ENCODE measurements around the gene ESM1.
A peak's percentile ranks its signal among the peaks of the same experiment; 100 is the strongest.

ESM1 gene

DNA sequence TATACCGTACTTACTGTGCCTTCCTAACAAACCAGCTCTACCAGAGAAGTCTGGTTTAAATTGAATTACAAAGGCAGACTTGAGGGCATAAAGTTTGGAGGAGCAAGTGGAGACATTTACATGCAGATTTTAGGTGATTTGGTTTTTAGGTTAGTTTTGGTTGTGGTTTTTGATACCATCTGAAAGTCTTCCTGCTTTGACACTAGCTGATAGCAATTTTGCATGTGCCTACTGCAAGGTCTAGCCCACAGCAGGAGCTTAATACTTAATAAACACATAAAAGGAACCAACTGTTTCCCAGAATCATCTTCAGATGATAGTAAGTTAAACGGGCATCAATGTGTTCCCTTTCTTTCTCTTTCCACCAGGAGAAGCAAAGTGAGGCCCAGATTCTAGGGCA lies 3.4 kb upstream of the ESM1 start:
- no peak overlapping the region for H3K4me3 ChIP-seq (ENCODE audit: low read length)
- DNase-seq (ENCODE audit: low read depth, low spot score) = peak; percentile 77

DNA sequence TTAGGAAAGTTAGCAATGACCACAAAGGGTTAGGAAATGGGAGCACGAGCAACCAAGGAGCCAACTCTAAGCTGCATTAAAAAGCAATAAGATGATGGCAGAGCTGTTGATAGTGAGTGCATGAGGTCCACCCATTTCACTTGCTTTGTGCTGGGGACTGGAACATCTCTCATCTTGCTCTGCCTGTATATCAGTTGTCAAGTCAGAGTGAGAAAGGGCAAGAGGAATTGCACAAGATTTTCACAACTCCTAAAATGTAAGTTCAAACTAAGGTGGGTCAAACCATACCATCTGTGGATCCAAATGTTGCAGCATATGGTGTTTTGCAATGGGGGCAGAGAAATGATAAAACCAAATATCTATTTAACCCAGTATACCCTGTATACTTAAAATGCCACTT lies 2.8 kb upstream of the ESM1 start:
- DNase-seq (ENCODE audit: low read depth, low spot score) = no peak
- no peak overlapping the region for H3K4me3 ChIP-seq (ENCODE audit: low read length)

DNA sequence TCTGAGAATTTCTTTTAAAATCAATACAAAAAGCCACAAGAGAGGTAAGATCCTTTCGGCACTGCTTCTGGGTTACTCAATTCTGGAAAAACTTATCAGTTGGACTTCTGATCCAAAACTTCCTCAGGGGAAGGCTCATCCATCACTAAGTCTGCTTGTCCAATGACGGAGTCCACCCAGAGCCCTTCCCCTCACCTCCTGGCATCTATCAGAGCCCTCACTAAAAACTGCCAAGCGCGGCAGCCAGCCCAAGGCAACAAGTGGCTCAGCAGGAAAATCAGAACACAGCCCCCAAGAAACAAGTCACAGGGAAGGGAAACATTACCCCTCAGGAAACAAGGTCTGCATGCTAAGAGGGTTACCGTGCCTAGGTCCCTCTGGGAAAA lies 869 bp upstream of the ESM1 start:
- no peak overlapping the region for H3K4me3 ChIP-seq (ENCODE audit: low read length)
- no peak for DNase-seq (ENCODE audit: low read depth, low spot score)

DNA sequence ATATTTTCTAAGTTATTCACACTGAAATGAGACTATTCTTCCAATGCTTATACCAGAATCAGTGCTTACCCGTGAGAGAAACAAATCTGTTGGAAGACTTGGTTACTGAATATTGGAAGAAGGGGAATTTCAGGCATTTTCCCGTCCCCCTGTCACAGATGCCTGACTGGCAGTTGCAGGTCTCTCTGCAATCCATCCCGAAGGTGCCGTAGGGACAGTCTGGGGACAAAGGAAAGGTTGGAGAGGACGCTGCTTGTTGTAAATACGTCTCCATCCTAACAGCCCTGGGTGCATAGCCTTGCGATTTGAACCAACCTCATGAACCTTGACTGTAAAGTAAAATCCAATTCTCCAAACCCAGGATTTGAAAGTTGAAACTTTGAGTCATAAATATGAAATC lies 3.5 kb downstream of the ESM1 start:
- no peak for DNase-seq (ENCODE audit: low read depth, low spot score)
- no peak overlapping the region for H3K4me3 ChIP-seq (ENCODE audit: low read length)

DNA sequence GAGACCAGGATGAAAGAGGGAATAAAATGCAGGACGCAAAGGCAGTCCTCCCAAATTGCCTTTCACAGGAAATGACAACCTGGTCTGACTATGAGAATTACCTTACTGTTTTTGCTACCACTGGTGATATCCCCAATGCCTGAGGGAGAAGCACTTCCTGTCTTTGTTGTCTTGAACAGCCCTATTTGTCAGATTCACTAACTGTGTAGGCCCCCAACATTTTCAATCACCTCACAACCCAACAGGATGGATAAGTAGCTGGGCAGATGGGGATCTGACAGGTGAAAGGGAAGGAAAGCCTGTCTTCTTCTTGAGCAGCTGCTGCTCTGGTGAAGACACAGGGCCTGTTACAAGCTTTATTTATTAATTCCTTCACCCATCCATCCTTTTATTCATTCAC lies 9.7 kb downstream of the ESM1 start:
- no peak overlapping the region for H3K4me3 ChIP-seq (ENCODE audit: low read length)
- no peak for DNase-seq (ENCODE audit: low read depth, low spot score)

DNA sequence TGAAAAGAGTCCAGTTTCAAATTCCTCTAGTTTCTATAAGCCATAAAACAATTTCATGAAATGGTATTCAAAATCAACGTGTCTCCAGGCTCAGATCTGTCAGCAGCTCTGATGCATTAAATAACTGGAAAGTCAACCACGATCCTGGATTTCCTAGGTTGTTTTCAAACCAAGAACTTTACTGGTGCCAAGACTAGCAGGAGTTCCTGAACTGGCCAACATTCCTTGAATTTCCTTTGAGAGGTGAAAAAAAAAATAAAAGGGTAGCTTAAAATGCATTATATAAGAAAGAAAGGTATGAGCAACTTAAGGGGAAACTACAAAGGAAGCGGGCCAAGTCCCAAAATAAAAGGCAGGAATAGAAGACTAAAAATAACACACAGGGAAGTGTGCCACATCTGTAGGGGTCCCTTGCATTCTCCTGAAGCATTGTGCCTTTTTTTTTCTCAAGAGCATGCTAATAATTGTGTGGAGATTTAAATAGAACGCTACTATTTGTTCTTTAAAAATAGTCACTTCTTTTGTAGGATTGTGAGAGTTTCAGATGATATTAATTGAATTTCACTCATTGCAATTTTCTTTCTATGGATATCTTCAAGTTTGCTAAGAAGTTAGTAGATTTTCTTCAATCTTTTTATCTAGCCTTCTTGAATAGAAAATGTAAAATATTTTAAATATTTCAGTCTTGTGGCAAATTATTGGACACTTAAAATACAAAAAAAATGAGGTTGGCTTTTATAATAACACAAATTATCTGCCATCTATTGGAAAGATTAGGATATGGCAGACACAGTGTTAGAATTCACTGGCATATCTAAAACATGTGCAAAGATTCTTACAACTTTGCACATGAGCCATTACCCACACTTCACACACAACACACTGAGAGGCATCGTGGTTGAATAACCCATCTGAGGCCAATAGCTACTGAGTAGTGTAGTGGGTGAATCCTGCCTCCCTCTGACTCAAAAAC lies 15.3 kb downstream of the ESM1 start:
- H3K4me3 ChIP-seq (ENCODE audit: low read length) = no peak overlapping the region
- DNase-seq (ENCODE audit: low read depth, low spot score) = no peak

DNA sequence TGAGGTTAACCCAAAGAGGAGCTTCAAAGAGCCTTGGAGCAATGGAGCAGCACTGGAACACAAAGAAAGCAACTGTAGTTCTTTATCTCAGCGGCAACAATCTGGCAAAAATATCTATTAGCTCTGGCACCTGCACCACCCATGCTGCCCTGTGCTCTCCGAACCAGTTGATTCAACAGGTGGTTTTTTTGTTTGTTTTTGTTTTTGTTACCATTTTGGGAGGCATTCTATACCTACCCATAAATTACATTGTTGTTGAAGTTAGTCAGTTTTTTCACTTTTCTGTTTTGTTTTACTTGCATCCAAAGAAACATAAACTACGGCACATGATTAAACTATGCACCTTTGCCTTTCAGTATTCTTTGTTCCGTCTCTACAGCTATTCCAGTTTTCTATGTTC lies 16.2 kb downstream of the ESM1 start:
- no peak overlapping the region for H3K4me3 ChIP-seq (ENCODE audit: low read length)
- no peak for DNase-seq (ENCODE audit: low read depth, low spot score)

DNA sequence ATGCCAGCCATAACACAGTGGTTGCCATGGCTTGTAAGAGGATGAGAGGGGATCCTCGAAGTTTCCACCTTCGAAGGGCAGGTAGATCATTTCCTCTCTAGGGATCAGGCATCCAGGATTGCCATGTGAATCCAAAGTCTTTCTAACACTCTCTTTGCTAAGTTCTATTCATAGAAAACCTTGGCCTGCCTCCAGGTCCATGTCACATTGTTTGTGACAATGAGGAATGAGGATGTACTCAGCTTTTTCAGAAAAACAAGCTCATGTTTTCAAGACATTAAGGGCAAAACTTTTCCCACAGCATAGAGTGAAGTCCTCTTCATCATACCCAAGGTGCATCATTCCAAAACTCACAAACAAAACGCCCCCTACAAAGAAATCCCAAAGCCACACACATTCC lies 19.6 kb downstream of the ESM1 start:
- no peak for DNase-seq (ENCODE audit: low read depth, low spot score)

DNA sequence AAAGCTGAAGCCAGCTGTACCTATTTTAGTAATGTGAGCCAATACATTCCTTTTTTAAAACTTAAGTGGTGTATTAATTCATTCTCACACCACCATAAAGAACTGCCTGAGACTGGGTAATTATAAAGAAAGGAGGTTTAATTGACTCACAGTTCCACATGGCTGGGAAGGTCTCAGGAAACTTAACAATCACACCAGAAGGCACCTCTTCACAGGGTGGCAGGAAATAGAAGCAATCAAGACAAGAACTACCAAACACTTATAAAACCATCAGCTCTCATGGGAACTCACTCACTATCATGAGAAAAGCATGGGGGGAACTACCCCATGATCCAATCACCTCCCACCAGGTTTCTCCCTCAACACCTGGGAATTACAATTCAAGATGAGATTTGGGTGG lies 21.0 kb downstream of the ESM1 start:
- no peak overlapping the region for H3K4me3 ChIP-seq (ENCODE audit: low read length)
- DNase-seq (ENCODE audit: low read depth, low spot score) = no peak

More for the DNA sequence above, 19.6 kb downstream of the ESM1 start:
- no peak overlapping the region for H3K4me3 ChIP-seq (ENCODE audit: low read length)

DNA sequence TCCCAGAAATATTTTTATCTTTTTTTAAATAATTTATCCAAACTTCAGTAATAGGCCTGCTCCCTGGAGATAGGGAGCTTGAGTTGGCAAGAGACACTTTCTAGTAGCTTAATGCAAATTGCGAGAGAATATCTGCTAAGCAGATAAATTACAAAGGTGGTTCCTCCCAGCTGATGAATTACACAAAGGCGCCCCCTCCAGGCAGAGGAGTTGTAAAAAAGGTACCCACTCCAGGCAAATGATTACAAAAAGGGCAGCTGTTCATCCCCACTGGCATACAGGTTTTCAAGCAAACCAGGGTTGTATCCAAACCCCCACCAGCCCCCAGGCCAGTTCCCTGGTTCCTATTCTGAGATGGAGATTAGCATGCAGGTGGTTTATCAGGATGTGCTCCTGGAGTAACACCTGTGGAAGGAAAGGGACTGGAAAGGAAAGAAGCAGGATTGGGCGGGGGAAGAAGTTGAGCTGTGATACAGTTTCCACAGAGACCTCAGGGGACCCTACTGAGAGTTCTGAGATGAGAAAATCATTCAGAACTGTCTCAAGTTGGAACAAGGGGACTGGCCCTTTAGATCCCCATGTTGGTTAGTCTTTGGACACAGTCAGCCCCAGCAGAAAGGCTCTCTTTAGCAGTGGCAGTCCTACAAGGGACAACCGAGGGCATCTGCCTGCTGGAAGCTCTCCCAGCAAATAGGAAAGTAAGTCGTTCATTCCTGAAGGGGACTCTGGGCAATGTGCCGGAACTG lies 25.5 kb downstream of the ESM1 start:
- no peak overlapping the region for H3K4me3 ChIP-seq (ENCODE audit: low read length)
- no peak for DNase-seq (ENCODE audit: low read depth, low spot score)

DNA sequence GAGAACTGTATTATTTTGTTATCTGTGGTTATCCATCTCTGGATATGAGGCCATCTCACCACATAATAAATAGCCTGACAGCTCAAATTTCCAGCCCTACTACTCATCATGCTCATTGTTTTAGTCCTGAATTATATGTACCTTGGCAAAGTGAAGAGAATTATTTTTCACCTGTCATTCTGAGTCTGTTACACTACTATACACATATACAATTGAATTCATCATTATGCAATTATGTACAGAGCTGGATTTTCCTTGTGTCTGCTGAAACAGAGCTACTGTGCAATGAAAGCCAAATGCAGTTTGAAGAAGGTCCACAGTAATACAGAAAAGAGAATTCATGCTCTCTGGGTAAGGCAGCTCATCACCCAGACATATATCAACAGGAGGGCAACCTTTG lies 28.5 kb downstream of the ESM1 start:
- DNase-seq (ENCODE audit: low read depth, low spot score) = no peak
- no peak overlapping the region for H3K4me3 ChIP-seq (ENCODE audit: low read length)

DNA sequence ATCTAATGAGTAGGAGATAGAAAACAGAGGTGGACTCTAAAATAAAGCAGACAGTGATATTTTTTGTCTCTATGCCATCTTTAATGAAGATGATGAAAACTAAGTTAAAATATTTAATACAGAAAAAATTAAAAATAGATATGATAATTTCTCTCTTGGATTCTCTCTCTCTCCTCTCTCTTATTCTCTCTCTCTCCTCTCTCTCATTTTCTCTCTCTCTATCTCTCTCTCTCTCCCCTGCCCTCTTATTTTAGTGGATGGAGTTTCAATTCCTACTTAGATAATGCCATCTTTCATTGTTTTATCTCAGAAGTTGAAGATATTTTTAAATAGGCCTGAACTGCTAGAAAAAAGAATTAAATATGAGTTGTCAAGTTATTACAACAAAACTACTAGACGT lies 38.2 kb downstream of the ESM1 start:
- H3K4me3 ChIP-seq (ENCODE audit: low read length) = no peak overlapping the region
- DNase-seq (ENCODE audit: low read depth, low spot score) = no peak

DNA sequence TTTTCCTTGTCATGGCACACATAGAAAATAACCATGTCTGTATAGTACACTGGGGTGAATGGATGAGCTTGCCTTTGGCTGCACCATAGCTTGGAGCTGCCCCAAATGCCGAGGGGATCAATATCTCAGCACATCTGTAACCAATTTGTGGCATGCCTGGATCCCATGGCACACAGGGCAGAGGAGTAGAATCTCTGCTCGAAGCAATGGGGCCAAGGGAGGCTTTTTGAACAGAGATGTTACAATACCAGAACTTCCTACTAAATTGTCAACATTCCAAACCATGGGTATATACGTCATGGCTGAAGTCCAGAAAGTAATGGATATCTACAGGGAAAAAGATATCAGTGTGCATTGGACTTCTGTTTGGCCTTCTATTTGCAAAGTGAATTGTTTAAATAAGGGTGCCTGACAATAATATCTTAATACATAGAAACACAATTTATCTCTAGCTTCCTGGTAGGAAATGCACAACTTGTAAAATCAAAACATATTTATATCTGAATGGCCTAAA lies 39.0 kb downstream of the ESM1 start:
- H3K4me3 ChIP-seq (ENCODE audit: low read length) = no peak overlapping the region
- DNase-seq (ENCODE audit: low read depth, low spot score) = no peak

DNA sequence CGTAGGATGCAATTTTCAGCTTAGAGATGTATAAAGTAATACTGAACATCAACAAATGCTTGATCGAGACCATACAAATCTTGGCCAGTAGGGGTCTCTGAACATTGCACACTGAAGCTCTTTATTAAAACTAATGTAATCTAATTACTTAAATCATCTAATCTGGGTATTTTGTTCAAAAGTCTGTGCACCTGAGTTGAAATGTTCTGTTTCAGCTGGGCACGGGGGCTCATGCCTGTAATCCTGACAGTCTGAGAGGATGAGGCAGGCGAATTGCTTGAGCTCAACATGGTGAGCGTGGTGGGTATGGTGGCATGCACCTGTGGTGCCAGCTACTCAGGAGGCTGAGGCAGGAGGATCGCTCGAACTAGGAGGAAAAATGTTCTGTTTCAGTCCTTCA lies 41.0 kb downstream of the ESM1 start:
- DNase-seq (ENCODE audit: low read depth, low spot score) = peak; percentile 54
- no peak overlapping the region for H3K4me3 ChIP-seq (ENCODE audit: low read length)

DNA sequence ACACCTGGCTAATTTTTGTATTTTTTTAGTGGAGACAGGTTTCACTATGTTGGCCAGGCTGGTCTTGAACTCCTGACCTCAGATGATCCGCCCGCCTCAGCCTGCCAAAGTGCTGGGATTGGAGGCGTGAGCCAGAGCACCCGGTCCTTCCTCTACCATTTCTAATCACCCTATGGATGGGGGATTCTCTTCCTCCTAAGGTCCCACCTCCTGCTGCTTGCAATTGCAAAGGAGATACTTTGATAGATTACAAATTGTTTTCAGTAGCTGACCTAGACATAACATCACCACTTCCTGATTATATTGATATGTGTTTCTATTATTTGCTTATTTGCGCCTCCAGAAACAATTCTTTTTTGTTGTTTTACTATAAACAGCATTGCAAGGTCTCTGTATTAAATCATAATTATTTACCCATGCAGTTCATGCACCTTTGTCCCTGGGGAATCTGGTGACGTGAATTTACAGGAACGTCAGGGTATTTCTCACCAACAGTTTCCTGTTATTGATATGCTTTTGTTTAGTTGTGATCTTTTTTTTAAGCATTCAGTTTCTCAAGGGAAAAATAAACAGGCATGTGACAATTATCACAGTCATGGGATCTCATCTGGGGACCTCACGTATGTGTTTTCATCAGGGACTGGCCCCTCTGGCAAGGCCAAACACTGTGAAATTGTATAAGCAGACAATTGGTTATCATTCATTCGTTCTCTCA lies 43.2 kb downstream of the ESM1 start:
- H3K4me3 ChIP-seq (ENCODE audit: low read length) = no peak overlapping the region
- DNase-seq (ENCODE audit: low read depth, low spot score) = no peak

DNA sequence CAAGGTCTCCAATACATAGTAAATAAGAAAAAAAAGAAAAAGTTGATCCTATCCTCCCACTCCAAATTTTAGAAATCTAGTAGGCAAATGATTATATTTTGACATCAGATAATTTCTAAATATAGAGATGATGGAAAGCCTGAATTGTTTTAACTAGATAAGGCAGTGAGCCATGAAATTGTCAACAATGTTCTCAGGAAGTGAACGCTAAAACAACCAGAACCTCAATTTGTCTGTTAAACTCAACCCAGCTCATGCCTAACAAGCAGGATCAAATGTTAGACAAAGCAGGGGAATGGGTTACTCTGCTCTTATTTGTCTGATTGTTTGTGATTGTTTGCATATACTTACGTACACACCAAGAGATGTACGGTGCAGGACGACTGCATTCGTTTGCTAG lies 49.2 kb downstream of the ESM1 start:
- no peak overlapping the region for H3K4me3 ChIP-seq (ENCODE audit: low read length)
- DNase-seq (ENCODE audit: low read depth, low spot score) = no peak

DNA sequence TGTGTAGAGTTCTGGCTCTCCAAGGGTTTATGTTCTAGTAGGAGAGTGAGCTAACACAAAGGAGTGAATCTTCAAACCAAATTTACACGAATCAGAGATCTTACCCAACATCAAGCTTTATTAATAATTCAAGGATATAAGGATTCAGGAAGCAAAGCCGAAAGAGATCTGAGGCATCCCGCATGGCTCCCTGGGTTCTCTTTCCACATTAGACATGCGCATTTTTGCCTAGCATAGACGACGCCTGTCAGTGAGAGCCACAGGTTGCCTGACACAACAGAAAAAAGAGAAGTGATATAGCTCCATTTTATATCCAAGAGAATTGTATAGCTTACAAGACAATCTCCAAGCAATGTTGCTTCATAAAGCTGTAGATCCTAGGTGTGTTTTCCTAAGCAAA lies 52.6 kb downstream of the ESM1 start:
- no peak for DNase-seq (ENCODE audit: low read depth, low spot score)

DNA sequence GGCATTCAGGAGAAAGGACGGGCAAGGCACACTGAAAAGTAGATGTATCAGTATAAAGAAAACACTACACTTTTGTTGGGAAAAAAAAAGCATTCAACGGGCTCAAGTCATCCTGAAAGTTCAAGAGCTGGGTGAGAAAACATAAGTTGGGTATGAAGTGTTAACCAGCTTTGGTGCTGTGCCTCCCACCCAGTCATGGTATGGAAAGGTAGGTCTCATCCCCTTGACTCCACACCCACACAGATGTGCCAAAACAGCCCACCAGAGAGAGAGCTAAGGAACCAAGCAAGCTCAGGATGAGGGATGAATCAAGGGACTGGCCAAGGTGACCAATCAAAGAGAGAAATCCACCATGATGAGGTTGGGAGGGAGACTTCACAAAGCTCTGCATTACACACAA lies 54.7 kb downstream of the ESM1 start:
- DNase-seq (ENCODE audit: low read depth, low spot score) = no peak
- H3K4me3 ChIP-seq (ENCODE audit: low read length) = no peak overlapping the region

More for the DNA sequence above, 52.6 kb downstream of the ESM1 start:
- no peak overlapping the region for H3K4me3 ChIP-seq (ENCODE audit: low read length)
